HG02678 (cell line): Measurements from ENCODE around the gene CDK19.

Experiments
- ATAC-seq: cut with Tn5 transposase; IDR thresholded peaks from one replicate; pipeline ENCODE4 v1.9.1; 2021; ENCODE audit warnings: mild to moderate bottlenecking, moderate library complexity; ENCODE audit not compliant: unreplicated experiment

CDK19 gene

GRCh38 chr6:110560239-110561007 is 254.8 kb downstream of the CDK19 start:
- ATAC-seq = no peak
